Activated CD8-positive, alpha-beta memory T cell treated with anti-CD3 and anti-CD28 coated beads, Interleukin-2, amount 50 U/mL, for 24 hours (primary cell): Measurements from ENCODE around the gene TMEM242.
"Not testable (repeated sequence)": the region's sequence is repeated elsewhere in the genome, so short reads cannot be mapped to it uniquely, and the experiment has no call there.

ENCODE experiments used
- DNase-seq: peaks from one replicate; pipeline ENCODE4 v3.0.0-alpha.2; 2020; ENCODE audit errors: extremely low read depth

TMEM242 gene

DNA sequence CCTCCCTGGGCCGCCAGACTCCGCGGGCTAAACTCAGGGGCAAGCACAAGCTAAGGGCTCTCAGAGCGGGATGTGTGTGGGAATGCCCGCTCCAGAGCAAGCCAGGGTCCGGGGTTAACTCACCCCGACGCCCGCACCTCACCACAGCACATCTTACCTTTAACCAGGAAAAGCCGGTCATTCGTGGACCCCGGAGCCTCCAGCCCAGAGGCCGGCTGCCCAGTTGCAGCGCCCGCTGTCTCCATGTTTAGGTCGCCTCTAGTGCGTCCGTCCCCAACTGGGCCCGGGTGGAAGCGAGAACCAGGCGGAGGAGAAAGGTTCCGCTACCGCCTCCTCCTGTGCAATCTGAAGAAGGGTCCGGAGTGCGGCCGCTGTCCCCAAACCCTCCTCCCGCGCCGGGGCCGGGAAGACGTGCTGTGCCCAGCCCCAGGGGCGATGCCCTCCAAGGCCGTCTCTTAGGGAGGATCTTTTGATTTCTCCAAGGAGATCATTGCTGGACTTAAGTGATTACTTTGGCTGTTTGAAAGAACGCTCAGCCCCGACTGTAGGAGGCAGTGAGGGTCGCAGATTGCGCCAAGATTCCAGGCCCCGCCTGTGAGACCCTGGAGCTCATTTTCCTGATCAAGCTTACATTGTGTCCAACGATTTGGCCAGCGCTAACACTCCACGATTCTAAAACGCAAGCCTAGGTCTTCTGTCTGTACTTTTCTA lies at the start of gene TMEM242:
Gene TMEM242 (minus strand): TSS at position 265 of the 711 bp plus-strand sequence. CDS start 20 bp downstream, at position 245.
- DNase-seq, result peak; percentile 72

- DNase-seq, result no peak
Observed at GRCh38 chr6:157372501-157373280, 49.4 kb upstream of the TMEM242 start.

- no peak for DNase-seq
Observed at GRCh38 chr6:157370755-157371154, 47.4 kb upstream of the TMEM242 start.

DNA sequence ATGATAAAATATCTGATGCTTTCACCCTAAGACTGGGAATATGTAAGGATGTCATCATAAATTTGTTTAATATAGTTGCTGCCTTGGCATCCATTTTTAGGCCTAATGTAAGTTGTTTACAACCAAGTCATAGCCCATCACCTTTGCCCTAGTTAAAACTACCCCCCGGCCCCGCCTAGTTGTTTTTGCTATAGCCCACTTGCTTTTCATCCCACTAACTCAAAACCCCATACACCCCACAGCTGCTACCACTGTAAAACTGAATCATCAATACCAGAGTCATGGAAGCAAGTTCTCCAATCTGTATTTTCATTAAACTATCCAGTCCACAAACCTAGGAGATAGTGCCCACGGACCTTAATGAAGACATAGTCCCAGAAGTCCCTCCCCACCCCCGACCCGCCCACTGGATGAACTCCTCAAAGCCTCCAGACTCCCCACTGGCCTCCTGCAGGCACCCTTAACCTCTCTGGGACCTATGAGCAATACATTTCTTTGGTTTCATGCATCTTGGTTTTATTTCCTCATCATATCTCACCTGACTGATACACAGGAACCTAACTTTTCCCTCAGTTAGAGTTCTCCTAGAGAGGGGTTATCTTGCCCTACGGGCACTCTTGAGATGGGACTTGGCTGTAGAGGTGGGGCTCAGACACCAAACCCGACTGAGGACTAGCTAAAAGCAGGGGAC lies 45.2 kb upstream of the TMEM242 start:
- DNase-seq, result no peak

DNA sequence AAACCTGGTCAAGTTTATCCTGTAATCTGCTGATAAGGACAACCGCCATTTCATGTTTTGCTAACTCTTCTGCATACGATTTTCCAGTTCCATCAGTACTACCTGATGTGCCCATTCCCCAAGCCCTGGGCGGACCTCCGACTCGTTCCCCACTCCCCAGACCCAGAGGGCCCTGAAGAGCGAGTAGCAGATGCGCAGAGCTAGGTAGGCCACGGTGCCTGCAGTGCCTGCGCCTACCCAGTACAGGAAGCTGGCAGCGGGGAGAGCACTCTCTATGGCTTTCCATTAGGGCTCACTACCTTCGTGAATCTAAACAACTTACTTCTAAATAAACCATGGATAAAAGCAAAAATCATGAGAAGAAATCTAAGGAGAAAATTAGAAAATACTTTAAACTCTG lies 43.3 kb upstream of the TMEM242 start:
- no peak for DNase-seq

GRCh38 chr6:157364705-157365104 lies 41.4 kb upstream of the TMEM242 start:
- DNase-seq, result no peak

GRCh38 chr6:157361886-157362285 lies 38.6 kb upstream of the TMEM242 start:
- no peak for DNase-seq

GRCh38 chr6:157358287-157358686 lies 35.0 kb upstream of the TMEM242 start:
- no peak for DNase-seq

DNA sequence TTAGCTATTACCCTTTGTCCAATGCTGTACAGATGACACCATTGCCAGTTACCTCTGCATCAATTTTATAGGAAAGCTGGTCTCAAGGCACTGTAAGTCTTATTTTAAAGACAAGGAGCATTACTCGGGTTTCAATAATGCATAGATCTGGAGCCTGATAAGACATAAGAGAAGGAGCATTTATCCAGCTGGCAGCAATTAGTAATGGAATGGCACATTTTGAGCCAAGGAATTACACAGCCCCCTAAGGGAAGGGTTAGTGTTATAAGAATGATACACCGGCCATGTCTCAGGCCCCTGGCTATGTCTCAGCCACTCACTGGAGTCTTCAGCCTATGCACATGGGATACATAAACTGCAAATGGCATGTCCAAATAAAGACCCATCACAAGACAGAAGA lies 23.1 kb upstream of the TMEM242 start:
- DNase-seq, result no peak

GRCh38 chr6:157343732-157344131 lies 20.4 kb upstream of the TMEM242 start:
- no peak for DNase-seq

GRCh38 chr6:157339432-157339831 lies 16.1 kb upstream of the TMEM242 start:
- DNase-seq, result no peak

DNA sequence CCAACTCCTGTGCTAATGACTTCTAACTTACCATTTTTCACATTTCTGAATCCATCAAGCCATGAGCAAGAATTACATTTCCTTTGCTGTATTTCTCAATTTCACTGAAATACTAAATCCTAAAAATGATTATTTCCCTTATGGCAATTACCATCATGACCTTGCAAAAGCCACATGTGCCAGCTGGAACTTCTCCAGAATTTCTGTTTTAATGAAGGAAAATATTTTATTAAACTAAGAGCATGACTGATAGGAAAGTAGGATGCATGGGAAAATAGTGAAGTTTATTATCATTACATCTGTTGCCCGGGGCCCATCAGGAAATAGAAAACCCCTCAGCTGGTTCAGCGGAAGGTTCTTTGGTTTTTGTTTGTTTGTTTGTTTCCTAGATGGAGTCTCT lies 14.4 kb upstream of the TMEM242 start:
- no peak for DNase-seq

GRCh38 chr6:157337276-157337675 lies 14.0 kb upstream of the TMEM242 start:
- not testable (repeated sequence) for DNase-seq

DNA sequence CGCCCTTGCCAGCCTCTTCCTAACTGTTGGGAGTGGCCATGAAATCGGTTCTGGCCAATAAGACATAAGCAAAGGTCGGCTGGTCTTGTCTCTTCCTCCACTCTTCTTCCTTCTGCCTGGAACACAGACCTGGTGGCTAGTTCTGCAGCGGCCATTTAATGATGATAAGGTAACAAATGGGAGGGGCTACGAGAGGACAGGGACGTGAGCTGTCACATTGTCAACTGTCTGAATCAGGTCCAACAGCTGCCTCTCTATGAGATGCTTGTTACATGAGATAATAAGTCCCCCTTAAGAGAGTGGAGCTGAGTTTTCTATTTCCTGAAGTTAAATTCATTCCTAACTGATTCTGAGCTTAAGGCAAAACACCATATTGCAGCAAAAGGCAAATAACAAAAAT lies 12.5 kb upstream of the TMEM242 start:
- no peak for DNase-seq

DNA sequence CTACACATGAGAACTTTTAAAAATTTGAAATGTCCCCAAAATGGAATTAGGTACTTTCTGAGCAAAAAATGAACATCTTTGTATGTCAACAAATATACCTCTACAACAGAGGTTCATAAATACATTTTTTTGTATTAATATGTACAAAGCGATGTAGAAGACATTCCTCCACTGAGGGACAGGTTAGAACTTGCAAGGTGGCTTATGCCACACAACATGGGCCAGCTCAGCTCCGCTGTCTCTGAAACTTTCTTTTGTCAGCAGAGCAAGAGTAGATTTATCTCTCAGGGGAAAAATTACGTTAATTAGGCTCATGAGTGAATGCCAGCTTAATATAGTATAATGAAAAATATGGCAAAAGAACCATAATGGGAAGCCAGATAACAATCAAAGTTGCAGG lies 10.6 kb upstream of the TMEM242 start:
- no peak for DNase-seq

- DNase-seq, result no peak
Observed at GRCh38 chr6:157333537-157333936, 10.2 kb upstream of the TMEM242 start.

GRCh38 chr6:157332813-157333212 lies 9.5 kb upstream of the TMEM242 start:
- DNase-seq, result no peak

- DNase-seq, result no peak
Observed at GRCh38 chr6:157330831-157331230, 7.5 kb upstream of the TMEM242 start.

GRCh38 chr6:157329829-157330228 lies 6.5 kb upstream of the TMEM242 start:
- DNase-seq, result no peak

DNA sequence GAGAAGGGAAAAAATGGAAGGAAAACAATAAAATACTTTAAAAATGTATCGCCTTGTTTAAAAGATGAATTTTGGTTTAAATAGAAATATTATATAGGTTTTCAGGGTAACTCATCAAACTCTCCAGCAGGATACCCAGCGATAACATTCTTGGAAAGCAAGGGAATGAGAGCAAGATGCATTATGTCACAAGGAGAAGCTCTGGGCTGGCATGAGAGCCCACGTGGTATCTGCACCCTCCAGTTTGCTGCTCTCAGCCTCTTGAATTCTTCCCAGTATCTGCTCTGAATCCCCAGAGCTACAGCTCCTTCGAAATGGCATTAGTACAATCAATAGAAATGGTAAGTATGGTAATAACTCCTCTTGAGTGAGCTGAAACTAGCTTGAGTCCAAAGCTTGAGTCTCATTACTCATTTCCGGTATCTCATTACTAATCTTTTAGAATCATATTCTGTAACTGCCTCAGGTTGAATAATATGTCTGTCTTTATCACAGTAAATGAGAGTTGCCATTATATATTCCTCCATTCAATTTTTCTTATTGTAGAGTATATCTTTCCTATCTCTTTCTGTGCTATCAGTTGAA lies 4.9 kb upstream of the TMEM242 start:
- no peak for DNase-seq

DNA sequence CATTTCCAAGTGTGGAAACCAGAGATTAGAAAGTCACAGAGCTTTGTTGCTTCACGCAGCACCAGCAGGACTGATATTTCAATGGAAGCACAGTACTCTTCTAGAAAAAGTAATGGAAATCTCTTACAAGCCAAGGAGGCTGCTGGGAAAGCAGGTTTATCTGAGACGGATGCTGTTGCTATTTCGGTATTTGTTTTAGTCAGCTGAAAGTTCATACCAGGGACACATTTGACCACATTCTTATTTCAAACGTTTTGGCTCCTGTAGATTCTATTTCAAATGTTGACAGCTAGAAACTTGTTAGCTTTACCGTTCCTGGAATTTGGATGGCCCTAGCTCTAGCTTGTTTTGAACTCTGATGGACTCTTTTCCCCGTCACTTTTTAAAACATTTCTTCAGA lies 3.7 kb upstream of the TMEM242 start:
- no peak for DNase-seq

GRCh38 chr6:157325069-157325805 lies 1.9 kb upstream of the TMEM242 start:
- no peak for DNase-seq
